ENCODE data around the gene URI1.
"Not testable (repeated sequence)": the region's sequence is repeated elsewhere in the genome, so short reads cannot be mapped to it uniquely, and the experiment has no call there.

URI1 gene

GRCh38 chr19:29945017-29945416, 3.0 kb downstream of the URI1 start:
- Mint-ChIP-seq H3K4me1 (peaks cover 64% of the 10 kb centered on the region), H3K4me3 (peak overlapping the region; percentile 59), H3K27ac (ENCODE audit: low read depth) (peak overlapping the region; percentile 88), H3K27me3 (no peaks in the 10 kb centered on the region), H3K36me3 (ENCODE audit: insufficient read depth) (peaks cover 3% of the 10 kb centered on the region), H3K9me3 (no peaks in the 10 kb centered on the region)
- no peak for DNase-seq (ENCODE audit: low spot score in 2 of 2)
- no peak for ATAC-seq (replicated peaks; ENCODE audit: extremely low read depth, poor library complexity, severe bottlenecking)

- no peaks in the 10 kb centered on the region for H3K27me3 Mint-ChIP-seq
- peaks cover 3% of the 10 kb centered on the region for H3K36me3 Mint-ChIP-seq (ENCODE audit: insufficient read depth)
- no peak for DNase-seq (ENCODE audit: low spot score in 2 of 2)
- peak overlapping the region; percentile 59 for H3K4me3 Mint-ChIP-seq
- H3K9me3 Mint-ChIP-seq = no peaks in the 10 kb centered on the region
- H3K4me1 Mint-ChIP-seq = peaks cover 69% of the 10 kb centered on the region
- no peak for ATAC-seq (replicated peaks; ENCODE audit: extremely low read depth, poor library complexity, severe bottlenecking)
- H3K27ac Mint-ChIP-seq (ENCODE audit: low read depth) = peak overlapping the region; percentile 88
These were observed 3.4 kb downstream of the URI1 start for GRCh38 chr19:29945433-29945832.

- peak overlapping the region; percentile 3 for H3K27ac Mint-ChIP-seq (ENCODE audit: low read depth)
- peaks cover 70% of the 10 kb centered on the region for H3K4me1 Mint-ChIP-seq
- no peak for DNase-seq (ENCODE audit: low spot score in 2 of 2)
These were observed 4.6 kb downstream of the URI1 start for GRCh38 chr19:29946645-29947044.

GRCh38 chr19:29947871-29948270, 5.8 kb downstream of the URI1 start:
- ATAC-seq (replicated peaks; ENCODE audit: extremely low read depth, poor library complexity, severe bottlenecking) (no peak), DNase-seq (ENCODE audit: low spot score in 2 of 2) (no peak)
- Mint-ChIP-seq H3K27me3 (no peaks in the 10 kb centered on the region), H3K36me3 (ENCODE audit: insufficient read depth) (peaks cover 6% of the 10 kb centered on the region), H3K4me3 (no peak overlapping the region), H3K4me1 (peaks cover 76% of the 10 kb centered on the region), H3K27ac (ENCODE audit: low read depth) (peak overlapping the region; percentile 23), H3K9me3 (no peaks in the 10 kb centered on the region)

More at GRCh38 chr19:29946645-29947044, 4.6 kb downstream of the URI1 start:
- Mint-ChIP-seq H3K9me3 (no peaks in the 10 kb centered on the region), H3K36me3 (ENCODE audit: insufficient read depth) (peaks cover 4% of the 10 kb centered on the region), H3K27me3 (no peaks in the 10 kb centered on the region), H3K4me3 (no peak overlapping the region)
- no peak for ATAC-seq (replicated peaks; ENCODE audit: extremely low read depth, poor library complexity, severe bottlenecking)

GRCh38 chr19:29948759-29949470, 6.9 kb downstream of the URI1 start:
- H3K4me3 Mint-ChIP-seq; H3K27ac Mint-ChIP-seq (ENCODE audit: low read depth); H3K36me3 Mint-ChIP-seq (ENCODE audit: insufficient read depth); H3K27me3 Mint-ChIP-seq; ATAC-seq (replicated peaks; ENCODE audit: extremely low read depth, poor library complexity, severe bottlenecking); DNase-seq (ENCODE audit: low spot score in 2 of 2); H3K9me3 Mint-ChIP-seq: not testable (repeated sequence)
- H3K4me1 Mint-ChIP-seq = peaks cover 74% of the 10 kb centered on the region

GRCh38 chr19:29952177-29952576, 10.1 kb downstream of the URI1 start:
- no peaks in the 10 kb centered on the region for H3K9me3 Mint-ChIP-seq
- H3K36me3 Mint-ChIP-seq (ENCODE audit: insufficient read depth) = peaks cover 7% of the 10 kb centered on the region
- H3K4me1 Mint-ChIP-seq = peaks cover 55% of the 10 kb centered on the region
- no peak for ATAC-seq (replicated peaks; ENCODE audit: extremely low read depth, poor library complexity, severe bottlenecking)
- no peak overlapping the region for H3K27ac Mint-ChIP-seq (ENCODE audit: low read depth)
- DNase-seq (ENCODE audit: low spot score in 2 of 2) = no peak
- H3K27me3 Mint-ChIP-seq = no peaks in the 10 kb centered on the region
- H3K4me3 Mint-ChIP-seq = no peak overlapping the region

GRCh38 chr19:29952646-29953045, 10.6 kb downstream of the URI1 start:
- Mint-ChIP-seq H3K4me3 (no peak overlapping the region), H3K36me3 (ENCODE audit: insufficient read depth) (peaks cover 7% of the 10 kb centered on the region)

GRCh38 chr19:29953352-29954247, 11.6 kb downstream of the URI1 start:
- H3K9me3 Mint-ChIP-seq = no peaks in the 10 kb centered on the region
- ATAC-seq (replicated peaks; ENCODE audit: extremely low read depth, poor library complexity, severe bottlenecking) (no peak), DNase-seq (ENCODE audit: low spot score in 2 of 2) (no peak)
- peak overlapping the region; percentile 20 for H3K27ac Mint-ChIP-seq (ENCODE audit: low read depth)
- H3K4me3 Mint-ChIP-seq = no peak overlapping the region
- peaks cover 5% of the 10 kb centered on the region for H3K36me3 Mint-ChIP-seq (ENCODE audit: insufficient read depth)
- H3K27me3 Mint-ChIP-seq = no peaks in the 10 kb centered on the region
- peaks cover 47% of the 10 kb centered on the region for H3K4me1 Mint-ChIP-seq

More at GRCh38 chr19:29952646-29953045, 10.6 kb downstream of the URI1 start:
- Mint-ChIP-seq H3K4me1 (peaks cover 54% of the 10 kb centered on the region), H3K27ac (ENCODE audit: low read depth) (no peak overlapping the region), H3K27me3 (no peaks in the 10 kb centered on the region), H3K9me3 (no peaks in the 10 kb centered on the region)
- ATAC-seq (replicated peaks; ENCODE audit: extremely low read depth, poor library complexity, severe bottlenecking) = no peak
- DNase-seq (ENCODE audit: low spot score in 2 of 2) = no peak

GRCh38 chr19:29956855-29957254, 14.8 kb downstream of the URI1 start:
- Mint-ChIP-seq H3K9me3 (no peaks in the 10 kb centered on the region), H3K27me3 (no peaks in the 10 kb centered on the region), H3K27ac (ENCODE audit: low read depth) (peak overlapping the region; percentile 46), H3K4me3 (no peak overlapping the region), H3K4me1 (peaks cover 47% of the 10 kb centered on the region), H3K36me3 (ENCODE audit: insufficient read depth) (peaks cover 6% of the 10 kb centered on the region)
- DNase-seq (ENCODE audit: low spot score in 2 of 2) (no peak), ATAC-seq (replicated peaks; ENCODE audit: extremely low read depth, poor library complexity, severe bottlenecking) (no peak)

GRCh38 chr19:29961311-29961710, 19.3 kb downstream of the URI1 start:
- Mint-ChIP-seq H3K36me3 (ENCODE audit: insufficient read depth) (peaks cover 6% of the 10 kb centered on the region), H3K9me3 (no peaks in the 10 kb centered on the region), H3K4me3 (no peak overlapping the region), H3K27me3 (no peaks in the 10 kb centered on the region), H3K27ac (ENCODE audit: low read depth) (no peak overlapping the region), H3K4me1 (peaks cover 64% of the 10 kb centered on the region)
- no peak for ATAC-seq (replicated peaks; ENCODE audit: extremely low read depth, poor library complexity, severe bottlenecking)
- no peak for DNase-seq (ENCODE audit: low spot score in 2 of 2)

GRCh38 chr19:29962793-29963192, 20.8 kb downstream of the URI1 start:
- H3K4me3 Mint-ChIP-seq = no peak overlapping the region
- no peaks in the 10 kb centered on the region for H3K9me3 Mint-ChIP-seq
- H3K4me1 Mint-ChIP-seq = peaks cover 73% of the 10 kb centered on the region
- DNase-seq (ENCODE audit: low spot score in 2 of 2) (no peak), ATAC-seq (replicated peaks; ENCODE audit: extremely low read depth, poor library complexity, severe bottlenecking) (no peak)
- H3K36me3 Mint-ChIP-seq (ENCODE audit: insufficient read depth) = peaks cover 6% of the 10 kb centered on the region
- H3K27me3 Mint-ChIP-seq = no peaks in the 10 kb centered on the region
- peak overlapping the region; percentile 78 for H3K27ac Mint-ChIP-seq (ENCODE audit: low read depth)

GRCh38 chr19:29963576-29963975, 21.5 kb downstream of the URI1 start:
- Mint-ChIP-seq H3K9me3 (no peaks in the 10 kb centered on the region), H3K36me3 (ENCODE audit: insufficient read depth) (peaks cover 6% of the 10 kb centered on the region), H3K4me3 (no peak overlapping the region), H3K27me3 (no peaks in the 10 kb centered on the region), H3K27ac (ENCODE audit: low read depth) (peak overlapping the region; percentile 78), H3K4me1 (peaks cover 75% of the 10 kb centered on the region)
- DNase-seq (ENCODE audit: low spot score in 2 of 2) = no peak
- no peak for ATAC-seq (replicated peaks; ENCODE audit: extremely low read depth, poor library complexity, severe bottlenecking)

- Mint-ChIP-seq H3K27ac (ENCODE audit: low read depth) (peak overlapping the region; percentile 78), H3K36me3 (ENCODE audit: insufficient read depth) (peaks cover 6% of the 10 kb centered on the region)
These were observed 22.1 kb downstream of the URI1 start for GRCh38 chr19:29964171-29964570.

More at GRCh38 chr19:29964171-29964570, 22.1 kb downstream of the URI1 start:
- DNase-seq (ENCODE audit: low spot score in 2 of 2) (no peak), ATAC-seq (replicated peaks; ENCODE audit: extremely low read depth, poor library complexity, severe bottlenecking) (no peak)
- Mint-ChIP-seq H3K4me1 (peaks cover 79% of the 10 kb centered on the region), H3K4me3 (no peak overlapping the region), H3K9me3 (no peaks in the 10 kb centered on the region), H3K27me3 (no peaks in the 10 kb centered on the region)
